Endothelial cell of umbilical vein (primary cell): ENCODE measurements around the gene HUWE1. TPM values are rescaled to one million over a fixed set of nuclear protein-coding genes. Genes with fewer than 3 reads are reported as not detected.

Source experiments
- BruUV-seq: library from RNA; stranded (reverse); fragments of 400-500 nt; replicated peaks from 2 replicates; lab custom pipeline; 2021; lab: Mats Ljungman, UMichigan
- CTCF ChIA-PET: fragments of 300-600, 350-600 bp; sonication (Branson Sonifier 250); formaldehyde crosslinking; loops from one replicate; lab custom pipeline; 2021; ENCODE audit warnings: antibody characterized with exemption, inconsistent platforms; lab: Charles Lee
- POLR2A ChIA-PET: fragments of 300-600, 350-600 bp; sonication (Branson Sonifier 250); formaldehyde crosslinking; loops from one replicate; lab custom pipeline; 2021; ENCODE audit warnings: antibody characterized with exemption, inconsistent platforms; lab: Charles Lee
- DNase-seq: peaks from one replicate; pipeline ENCODE4 v3.0.0-alpha.2; 2011; ENCODE audit warnings: low read depth, low spot score
- FAIRE-seq: peaks from 2 replicates; lab custom pipeline; 2011; peaks lifted over from hg19 to GRCh38; lab: Jason Lieb, UNC
- H2AFZ ChIP-seq: 2 replicates; pipeline ENCODE4 v1.6.0; 2012; ENCODE audit warnings: low read depth, low read length, control low read depth, inconsistent platforms
- H3K27ac ChIP-seq: 2 replicates; pipeline ENCODE4 v1.5.1; 2011; ENCODE audit warnings: low read depth, mild to moderate bottlenecking, control low read depth, low read length, moderate library complexity; ENCODE audit not compliant: insufficient read depth
- H3K27me3 ChIP-seq, 2 experiments: 2 replicates each; pipeline versions ENCODE4 v1.6.0 to v1.6.1; 2011; ENCODE audit warnings: low read length in 2 of 2, mixed read lengths in 1 of 2; ENCODE audit not compliant: control insufficient read depth in 2 of 2, insufficient read depth in 2 of 2
- H3K36me3 ChIP-seq, 2 experiments: 2 replicates in 1 of 2; 3 replicates in 1 of 2; pipeline ENCODE4 v1.5.1; 2011; ENCODE audit warnings: low read length in 2 of 2, mild to moderate bottlenecking in 1 of 2, moderate library complexity in 1 of 2; ENCODE audit not compliant: control insufficient read depth in 2 of 2, insufficient read depth in 2 of 2; ENCODE audit errors: extremely low read depth in 1 of 2
- H3K4me1 ChIP-seq: 3 replicates; pipeline ENCODE4 v1.5.1; 2011; ENCODE audit warnings: mild to moderate bottlenecking, low read length; ENCODE audit not compliant: control insufficient read depth, insufficient read depth; ENCODE audit errors: extremely low read depth
- H3K4me2 ChIP-seq: 2 replicates; pipeline ENCODE4 v1.6.1; 2011; ENCODE audit warnings: low read length, control low read depth, mixed read lengths; ENCODE audit not compliant: insufficient read depth
- H3K4me3 ChIP-seq, 3 experiments: fragments of 200-600 bp in 1 of 3; sonication (generic), shearing (Covaris generic) in 1 of 3; replicated peaks in 1 of 3; 2 replicates each; pipeline ENCODE4 v1.5.1; 2011 to 2016; ENCODE audit warnings: control low read depth in 3 of 3, low read length in 3 of 3, mild to moderate bottlenecking in 2 of 3, inconsistent platforms in 1 of 3, low read depth in 1 of 3, moderate library complexity in 1 of 3; ENCODE audit not compliant: insufficient read depth in 1 of 3
- H3K79me2 ChIP-seq: 2 replicates; pipeline ENCODE4 v1.6.0; 2012; ENCODE audit warnings: low read length, inconsistent platforms; ENCODE audit not compliant: control insufficient read depth, insufficient read depth
- H3K9ac ChIP-seq: replicated peaks from 2 replicates; pipeline ENCODE3; 2011; ENCODE audit warnings: low read length, control low read depth; ENCODE audit not compliant: insufficient read depth; ENCODE audit errors: extremely low read depth
- H3K9me1 ChIP-seq: replicated peaks from 3 replicates; pipeline ENCODE4 v1.6.0; 2011; ENCODE audit warnings: mild to moderate bottlenecking, low read length; ENCODE audit not compliant: control insufficient read depth, insufficient read depth; ENCODE audit errors: extremely low read depth
- H3K9me3 ChIP-seq: replicated peaks from 2 replicates; pipeline ENCODE4 v1.5.1; 2012; ENCODE audit warnings: low read length, inconsistent platforms; ENCODE audit not compliant: control insufficient read depth, insufficient read depth
- H4K20me1 ChIP-seq: replicated peaks from 2 replicates; pipeline ENCODE3; 2011; ENCODE audit warnings: mild to moderate bottlenecking, low read length; ENCODE audit not compliant: control insufficient read depth, insufficient read depth; ENCODE audit errors: extremely low read depth
- CTCF ChIP-seq, 2 donors: IDR thresholded peaks; 1 replicate in 1 of 2; 2 replicates in 1 of 2; pipeline ENCODE4 v1.5.1; 2011; ENCODE audit warnings: low read length in 2 of 2, mild to moderate bottlenecking in 2 of 2, moderate library complexity in 2 of 2, control low read depth in 1 of 2, inconsistent platforms in 1 of 2, low read depth in 1 of 2; ENCODE audit not compliant: insufficient read depth in 1 of 2; ENCODE audit errors: extremely low read depth in 1 of 2
- EZH2 ChIP-seq: IDR thresholded peaks from 2 replicates; pipeline ENCODE4 v1.6.1; 2012; ENCODE audit warnings: borderline replicate concordance, low read depth, mild to moderate bottlenecking, moderate library complexity, low read length, inconsistent platforms; ENCODE audit not compliant: severe bottlenecking
- FOS ChIP-seq: IDR thresholded peaks from 2 replicates; pipeline ENCODE4 v1.6.1; 2011; ENCODE audit warnings: mild to moderate bottlenecking, low read length, moderate library complexity, borderline replicate concordance; ENCODE audit not compliant: insufficient read depth
- GATA2 ChIP-seq: IDR thresholded peaks from 2 replicates; pipeline ENCODE4 v1.7.0; 2011; ENCODE audit warnings: low read depth, mild to moderate bottlenecking, moderate library complexity, mixed read lengths, low read length; ENCODE audit not compliant: insufficient read length, insufficient read depth
- JUN ChIP-seq: IDR thresholded peaks from 2 replicates; pipeline ENCODE4 v1.6.1; 2011; ENCODE audit warnings: borderline replicate concordance, low read depth; ENCODE audit not compliant: insufficient read length, insufficient read depth
- MAX ChIP-seq: IDR thresholded peaks from 2 replicates; pipeline ENCODE4 v1.6.1; 2011; ENCODE audit not compliant: insufficient read depth, insufficient read length
- MYC ChIP-seq: IDR thresholded peaks from one replicate; pipeline ENCODE4 v1.6.1; 2011; ENCODE audit warnings: mild to moderate bottlenecking, low read depth, low read length
- POLR2A ChIP-seq: IDR thresholded peaks from 2 replicates; pipeline ENCODE4 v1.6.1; 2012; ENCODE audit warnings: low read depth, mild to moderate bottlenecking, control low read depth, low read length
- POLR2AphosphoS5 ChIP-seq: IDR thresholded peaks from 2 replicates; pipeline ENCODE4 v1.6.1; 2012; ENCODE audit warnings: low read depth, mild to moderate bottlenecking, control low read depth, low read length, moderate library complexity; ENCODE audit not compliant: insufficient read depth
- dilution Hi-C: fragments of 300-500 bp; cut with MboI; formaldehyde crosslinking; loops from one replicate; pipeline ENCODE4 v1.15.0; 2019; ENCODE audit warnings: low sequenced_read_pairs; ENCODE audit not compliant: extremely low pct_ligation_motif_present
- intact Hi-C: fragments of 100-400 bp; cut with micrococcal nuclease; formaldehyde crosslinking; loops from one replicate; pipeline ENCODE4 v1.10.0; 2022
- polyA plus RNA-seq, 4 experiments: library from polyadenylated mRNA; depleted of rRNA in 3 of 4; stranded (reverse) in 3 of 4; unstranded in 1 of 4; fragments of >200 nt; gene quantifications; 2 replicates each; pipeline versions ENCODE4 v1.2.1 to v1.2.3, GENCODE V29; 2011 to 2012; ENCODE audit warnings: missing spikeins in 1 of 4
- total RNA-seq: library from RNA; stranded (reverse); gene quantifications from 2 replicates; pipeline ENCODE4 v1.2.3, GENCODE V29; 2021

HUWE1 gene
- total and polyA plus RNA-seq, 2 donors (not counting 3 experiments of a cell fraction or from before 2014, with no cell fraction given) = 66.6 to 210 TPM

DNA sequence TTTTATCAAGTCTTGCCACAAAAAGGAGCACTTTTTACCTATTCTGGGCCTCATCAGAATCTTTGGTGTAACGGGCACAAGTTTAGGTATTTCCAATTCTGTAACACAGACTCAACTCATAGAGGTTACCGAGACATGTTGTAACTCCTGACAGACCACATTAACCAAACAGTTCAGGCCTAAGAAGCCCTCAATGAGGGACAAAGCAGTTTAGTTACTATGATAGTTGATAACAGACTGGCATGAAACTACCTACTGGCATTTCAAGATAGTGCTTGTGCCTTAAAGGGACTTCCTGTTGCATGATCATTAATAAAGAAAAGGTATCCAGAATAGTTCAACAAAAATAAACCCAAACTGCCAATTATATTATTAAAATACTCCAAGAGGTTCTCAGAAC lies 64.1 kb downstream of the HUWE1 start:
- BruUV-seq = no TSS peak
- FAIRE-seq (no peak), DNase-seq (no peak)
- Histone ChIP-seq H3K36me3 (peaks cover 5 to 13% of the 10 kb centered on the region in 2 experiments), H3K4me1 (peaks cover 3% of the 10 kb centered on the region), H3K9me1 (no peaks in the 10 kb centered on the region), H3K4me2 (no peak overlapping the region), H3K9me3 (no peaks in the 10 kb centered on the region), H3K9ac (no peak overlapping the region), H3K27ac (no peak overlapping the region), H3K4me3 (no peak overlapping the region), H3K27me3 (no peaks in the 10 kb centered on the region), H4K20me1 (no peaks in the 10 kb centered on the region), H3K79me2 (peaks cover 21% of the 10 kb centered on the region), H2AFZ (no peak overlapping the region)
- CTCF ChIA-PET = no interaction called here
- TF ChIP-seq GATA2 (no peak), POLR2AphosphoS5 (no peak), POLR2A (no peak), JUN (no peak), MAX (no peak), MYC (no peak), EZH2 (no peak), FOS (no peak), CTCF (IDR thresholded peaks at IDR 0.05; ENCODE audit: extremely low read depth in 1 of 2, insufficient read depth in 1 of 2, low read depth in 1 of 2, low read length in 2 of 2) (no peak)
- POLR2A ChIA-PET = no interaction called here
- intact Hi-C loops (no loop called here), dilution Hi-C loops (loop anchor here (10.0 kb wide), 1 partner anchor 58 kb away; no protein-coding TSS in a partner anchor)
